Fibroblast of villous mesenchyme (primary cell): ENCODE data around the gene CAD. TPM values are rescaled to one million over a fixed set of nuclear protein-coding genes. Genes with fewer than 3 reads are reported as not detected.

ENCODE experiments used
- DNase-seq: peaks from one replicate; pipeline ENCODE4 v3.0.0-alpha.2; 2010; ENCODE audit warnings: low read depth
- H3K4me3 ChIP-seq: 2 replicates; pipeline ENCODE4 v1.5.1; 2011; ENCODE audit warnings: low read depth, mild to moderate bottlenecking, low read length
- CTCF ChIP-seq: IDR thresholded peaks from 2 replicates; pipeline ENCODE4 v1.5.1; 2012; ENCODE audit warnings: low read depth, mild to moderate bottlenecking, low read length; ENCODE audit not compliant: insufficient read depth
- total RNA-seq: library from RNA; depleted of rRNA; stranded (reverse); fragments of >200 nt; gene quantifications from 2 replicates; pipeline ENCODE4 v1.2.3, GENCODE V29; 2012

Gene CAD
- total RNA-seq, 1 donor, result 32.4 TPM

- TF ChIP-seq CTCF, result no peak
- no peak overlapping the region for H3K4me3 ChIP-seq
- DNase-seq, result no peak
Measured at GRCh38 chr2:27245116-27245515, 27.9 kb downstream of the CAD start.

DNA sequence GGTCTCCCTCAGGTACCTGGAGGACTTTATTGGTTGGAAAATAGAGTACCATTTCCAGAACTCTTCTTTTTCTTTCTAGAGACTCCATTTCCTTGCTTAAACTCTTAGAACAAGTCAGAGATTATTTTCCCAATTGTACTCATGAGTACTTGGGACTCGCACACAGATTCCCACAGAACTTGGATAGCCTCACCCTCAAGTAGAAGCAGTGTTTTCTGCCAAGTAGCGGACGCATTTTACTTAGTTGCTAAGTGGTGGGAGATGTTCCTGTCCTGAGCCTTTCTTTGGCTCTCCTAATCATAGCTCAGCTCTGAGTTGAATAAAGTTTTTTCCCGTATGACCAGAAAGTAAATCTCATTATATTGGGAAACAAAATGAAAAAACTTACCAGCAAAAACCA, 28.5 kb downstream of the CAD start:
- H3K4me3 ChIP-seq, result no peak overlapping the region
- DNase-seq, result no peak
- no peak for TF ChIP-seq CTCF

DNA sequence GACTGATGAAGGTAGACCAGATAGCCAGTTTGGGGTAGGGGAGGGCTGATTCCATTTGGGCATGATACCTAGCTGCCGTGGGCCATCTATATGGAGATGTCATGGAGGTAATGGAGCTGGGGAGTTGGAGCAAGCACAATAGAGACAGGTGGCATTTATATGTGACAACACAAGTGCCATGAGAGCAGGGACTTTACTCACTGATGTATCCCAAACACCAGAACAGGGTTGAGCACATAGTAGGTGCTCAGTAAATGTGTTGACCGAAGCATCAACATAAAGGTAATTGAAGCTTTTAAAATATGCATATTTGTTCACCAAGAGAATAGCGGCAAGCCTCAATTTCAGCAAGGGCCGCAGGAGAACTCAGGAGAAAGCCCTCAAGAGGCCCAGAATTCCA, 30.7 kb downstream of the CAD start:
- H3K4me3 ChIP-seq, result no peak overlapping the region
- no peak for TF ChIP-seq CTCF
- DNase-seq, result no peak

- H3K4me3 ChIP-seq, result no peak overlapping the region
- no peak for TF ChIP-seq CTCF
- DNase-seq, result no peak
Measured at GRCh38 chr2:27249159-27249890, 32.2 kb downstream of the CAD start.

DNA sequence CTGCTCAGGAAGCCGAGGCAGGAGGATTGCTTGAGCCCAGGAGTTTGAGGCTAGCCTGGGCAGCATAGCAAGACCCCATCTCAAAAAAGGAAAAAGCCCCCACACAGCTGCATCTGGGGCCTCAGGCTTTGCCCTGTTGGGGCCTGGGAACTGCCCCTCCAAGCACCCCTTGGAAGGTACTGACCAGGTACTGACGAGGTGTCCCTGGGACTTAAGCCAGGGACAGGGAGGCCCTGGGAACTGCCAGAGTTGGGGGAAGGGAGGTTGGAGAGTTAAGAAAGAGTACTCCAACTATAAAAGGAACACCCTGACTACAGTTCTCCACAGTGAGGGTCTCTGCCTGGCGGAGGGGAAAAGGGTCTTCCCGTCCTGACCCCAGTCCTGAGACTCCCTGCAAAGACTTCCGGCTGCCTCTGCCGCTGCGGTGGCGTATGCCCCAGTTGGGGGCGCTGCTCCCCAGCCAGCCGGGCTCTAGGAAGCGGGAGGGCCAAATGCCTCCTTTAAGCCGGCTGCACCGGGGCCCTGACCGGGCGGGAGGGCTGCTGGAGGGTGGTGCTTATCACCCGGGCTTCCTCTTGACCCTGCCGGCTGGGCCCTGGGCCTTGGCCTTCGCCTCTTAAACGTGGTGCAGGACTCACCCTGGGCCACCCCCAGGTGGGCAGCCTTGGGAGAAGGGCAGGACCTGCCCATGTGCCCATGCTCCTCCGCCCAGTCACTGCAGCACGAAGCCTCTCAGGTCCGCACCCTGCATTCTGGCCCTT, 32.9 kb downstream of the CAD start:
- peak; percentile 81 for TF ChIP-seq CTCF
- H3K4me3 ChIP-seq, result no peak overlapping the region
- peak; percentile 57 for DNase-seq

- H3K4me3 ChIP-seq, result no peak overlapping the region
- no peak for DNase-seq
- no peak for TF ChIP-seq CTCF
Measured at GRCh38 chr2:27250652-27251379, 33.6 kb downstream of the CAD start.
